HL-60 (cell line): ENCODE results near the gene TBC1D22A.

ENCODE experiments used
- DNase-seq, 2 experiments: peaks; one replicate each; pipeline ENCODE4 v3.0.0-alpha.2; 2010 to 2020; ENCODE audit warnings: low read depth in 1 of 2, low spot score in 1 of 2
- H3K27ac ChIP-seq: fragments of 250-450 bp; sonication (Bioruptor Pico); replicated peaks from 2 replicates; pipeline ENCODE4 v1.5.1; 2020; ENCODE audit warnings: mild to moderate bottlenecking, moderate library complexity
- H3K27me3 ChIP-seq: fragments of 250-450 bp; sonication (Bioruptor Pico); 2 replicates; pipeline ENCODE4 v1.5.1; 2021; ENCODE audit warnings: mild to moderate bottlenecking, moderate library complexity; ENCODE audit not compliant: insufficient read depth, poor library complexity, severe bottlenecking
- H3K4me3 ChIP-seq: replicated peaks from 2 replicates; pipeline ENCODE4 v1.5.1; 2011; ENCODE audit warnings: mild to moderate bottlenecking, control low read depth, low read length; ENCODE audit not compliant: insufficient read depth
- CTCF ChIP-seq: IDR thresholded peaks from one replicate; pipeline ENCODE4 v1.5.1; 2011; ENCODE audit warnings: low read length, control low read depth, inconsistent platforms; ENCODE audit not compliant: insufficient read depth
- GABPA ChIP-seq: IDR thresholded peaks from 2 replicates; pipeline ENCODE4 v1.6.1; 2012; ENCODE audit warnings: low read depth
- POLR2AphosphoS5 ChIP-seq: IDR thresholded peaks from 2 replicates; pipeline ENCODE4 v1.6.1; 2012; ENCODE audit warnings: low read depth
- SPI1 ChIP-seq: IDR thresholded peaks from 2 replicates; pipeline ENCODE4 v1.6.1; 2012; ENCODE audit warnings: low read depth, mild to moderate bottlenecking, borderline replicate concordance
- TF ChIP-seq, protein P1 (sequence below): IDR thresholded peaks from 2 replicates; pipeline ENCODE4 v1.6.1; 2012; ENCODE audit warnings: low read depth; ENCODE audit not compliant: insufficient replicate concordance

Gene TBC1D22A

DNA sequence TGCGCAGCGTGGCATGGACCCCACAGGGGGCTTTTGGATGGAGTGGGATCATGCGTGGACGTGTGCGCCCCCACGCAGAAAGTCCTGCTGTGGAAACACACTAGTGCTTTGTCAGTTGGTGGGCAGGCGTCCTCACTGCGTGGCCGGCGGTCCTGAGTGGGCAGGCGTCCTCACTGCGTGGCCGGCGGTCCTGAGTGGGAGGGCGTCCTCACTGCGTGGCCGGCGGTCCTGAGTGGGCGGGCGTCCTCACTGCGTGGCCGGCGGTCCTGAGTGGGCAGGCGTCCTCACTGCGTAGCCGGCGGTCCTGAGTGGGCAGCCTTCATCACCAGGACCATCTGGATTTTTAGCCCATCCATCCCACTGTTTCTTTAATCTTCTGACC lies 205.9 kb downstream of the TBC1D22A start:
- H3K27ac ChIP-seq, result no peak overlapping the region
- no peaks in the 10 kb centered on the region for H3K27me3 ChIP-seq
- H3K4me3 ChIP-seq, result no peak overlapping the region
- TF ChIP-seq GABPA (no peak), SPI1 (no peak), POLR2AphosphoS5 (no peak), CTCF (no peak)
- TF ChIP-seq, protein P1, sequence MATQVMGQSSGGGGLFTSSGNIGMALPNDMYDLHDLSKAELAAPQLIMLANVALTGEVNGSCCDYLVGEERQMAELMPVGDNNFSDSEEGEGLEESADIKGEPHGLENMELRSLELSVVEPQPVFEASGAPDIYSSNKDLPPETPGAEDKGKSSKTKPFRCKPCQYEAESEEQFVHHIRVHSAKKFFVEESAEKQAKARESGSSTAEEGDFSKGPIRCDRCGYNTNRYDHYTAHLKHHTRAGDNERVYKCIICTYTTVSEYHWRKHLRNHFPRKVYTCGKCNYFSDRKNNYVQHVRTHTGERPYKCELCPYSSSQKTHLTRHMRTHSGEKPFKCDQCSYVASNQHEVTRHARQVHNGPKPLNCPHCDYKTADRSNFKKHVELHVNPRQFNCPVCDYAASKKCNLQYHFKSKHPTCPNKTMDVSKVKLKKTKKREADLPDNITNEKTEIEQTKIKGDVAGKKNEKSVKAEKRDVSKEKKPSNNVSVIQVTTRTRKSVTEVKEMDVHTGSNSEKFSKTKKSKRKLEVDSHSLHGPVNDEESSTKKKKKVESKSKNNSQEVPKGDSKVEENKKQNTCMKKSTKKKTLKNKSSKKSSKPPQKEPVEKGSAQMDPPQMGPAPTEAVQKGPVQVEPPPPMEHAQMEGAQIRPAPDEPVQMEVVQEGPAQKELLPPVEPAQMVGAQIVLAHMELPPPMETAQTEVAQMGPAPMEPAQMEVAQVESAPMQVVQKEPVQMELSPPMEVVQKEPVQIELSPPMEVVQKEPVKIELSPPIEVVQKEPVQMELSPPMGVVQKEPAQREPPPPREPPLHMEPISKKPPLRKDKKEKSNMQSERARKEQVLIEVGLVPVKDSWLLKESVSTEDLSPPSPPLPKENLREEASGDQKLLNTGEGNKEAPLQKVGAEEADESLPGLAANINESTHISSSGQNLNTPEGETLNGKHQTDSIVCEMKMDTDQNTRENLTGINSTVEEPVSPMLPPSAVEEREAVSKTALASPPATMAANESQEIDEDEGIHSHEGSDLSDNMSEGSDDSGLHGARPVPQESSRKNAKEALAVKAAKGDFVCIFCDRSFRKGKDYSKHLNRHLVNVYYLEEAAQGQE, result no peak
- no peak for DNase-seq

- Histone ChIP-seq H3K27me3 (no peaks in the 10 kb centered on the region), H3K27ac (no peak overlapping the region), H3K4me3 (no peak overlapping the region)
- TF ChIP-seq SPI1, result no peak
- no peak for TF ChIP-seq CTCF
- no peak for TF ChIP-seq GABPA
- DNase-seq, result no peak
Measured at GRCh38 chr22:46968848-46969247, 206.4 kb downstream of the TBC1D22A start.

DNA sequence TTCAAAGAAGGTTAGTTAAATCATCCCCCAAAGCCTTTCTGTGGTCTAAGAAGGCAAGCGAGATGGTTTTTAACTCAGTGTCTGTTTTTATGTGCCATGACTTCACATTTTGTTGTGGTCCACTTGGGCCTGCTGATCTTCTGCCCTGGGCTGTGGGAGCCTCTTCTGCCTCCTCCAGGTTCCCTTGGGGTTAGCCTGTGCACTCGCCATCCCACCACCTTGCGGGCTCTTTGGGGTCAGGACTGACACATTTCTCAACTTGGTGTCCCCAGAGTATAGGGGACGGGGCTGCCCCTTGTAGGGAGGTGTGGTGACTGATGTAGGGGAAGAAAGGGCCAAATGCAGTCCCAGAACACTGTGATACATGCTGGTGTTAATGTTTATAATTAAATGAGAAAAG lies 207.0 kb downstream of the TBC1D22A start:
- H3K27ac ChIP-seq, result no peak overlapping the region
- no peak overlapping the region for H3K4me3 ChIP-seq

More for the DNA sequence above, 207.0 kb downstream of the TBC1D22A start:
- no peaks in the 10 kb centered on the region for H3K27me3 ChIP-seq
- no peak for DNase-seq
- TF ChIP-seq GABPA (no peak), POLR2AphosphoS5 (no peak), CTCF (no peak), SPI1 (no peak)
- TF ChIP-seq, protein P1, result no peak
